ENCODE data around the gene MED13. TPM values are rescaled to one million over a fixed set of nuclear protein-coding genes. Genes with fewer than 3 reads are reported as not detected.

MED13 gene
- 25.7 TPM for total RNA-seq
- long read RNA-seq, partial matches to known transcripts, result 5 of 9 reads
- long read RNA-seq, other reads (novel, unspliced or antisense), result 4 of 9 reads

GRCh38 chr17:62064791-62065563 is at the start of gene MED13:
Gene MED13, minus strand, starts transcription at chr17:62065278. Its CDS starts 73 bp downstream, at chr17:62065205.
- DNase-seq, result peak; percentile 82
- ATAC-seq, result peak; percentile 70
- intact Hi-C loops (cut with micrococcal nuclease), result loop anchor here (5.0 kb wide), 1 partner anchor 138 kb away; the partner anchor contains the start of gene INTS2

- ATAC-seq (no peak), DNase-seq (no peak)
- intact Hi-C loops (cut with micrococcal nuclease), result no loop called here
Observed at GRCh38 chr17:62112229-62112628, 47.2 kb upstream of the MED13 start.

GRCh38 chr17:62111562-62112171 is 46.6 kb upstream of the MED13 start:
- ATAC-seq, result no peak
- intact Hi-C loops (cut with micrococcal nuclease), result no loop called here
- no peak for DNase-seq

GRCh38 chr17:62110923-62111484 is 45.9 kb upstream of the MED13 start:
- ATAC-seq (no peak), DNase-seq (no peak)
- intact Hi-C loops (cut with micrococcal nuclease), result no loop called here

GRCh38 chr17:62109924-62110323 is 44.8 kb upstream of the MED13 start:
- DNase-seq (no peak), ATAC-seq (no peak)
- intact Hi-C loops (cut with micrococcal nuclease), result no loop called here

- intact Hi-C loops (cut with micrococcal nuclease), result no loop called here
- DNase-seq, result peak; percentile 31
- peak; percentile 25 for ATAC-seq
Observed at GRCh38 chr17:62109378-62109902, 44.4 kb upstream of the MED13 start.

- ATAC-seq (no peak), DNase-seq (no peak)
- intact Hi-C loops (cut with micrococcal nuclease), result no loop called here
Observed at GRCh38 chr17:62105861-62106260, 40.8 kb upstream of the MED13 start.

GRCh38 chr17:62105357-62105756 is 40.3 kb upstream of the MED13 start:
- DNase-seq, result no peak
- no peak for ATAC-seq
- intact Hi-C loops (cut with micrococcal nuclease), result no loop called here

GRCh38 chr17:62101515-62101914 is 36.4 kb upstream of the MED13 start:
- ATAC-seq, result no peak
- intact Hi-C loops (cut with micrococcal nuclease), result no loop called here
- DNase-seq, result no peak

- ATAC-seq (no peak), DNase-seq (no peak)
- intact Hi-C loops (cut with micrococcal nuclease), result no loop called here
Observed at GRCh38 chr17:62101090-62101489, 36.0 kb upstream of the MED13 start.

- intact Hi-C loops (cut with micrococcal nuclease), result no loop called here
- ATAC-seq (no peak), DNase-seq (no peak)
Observed at GRCh38 chr17:62100055-62100454, 35.0 kb upstream of the MED13 start.

GRCh38 chr17:62099532-62099931 is 34.5 kb upstream of the MED13 start:
- intact Hi-C loops (cut with micrococcal nuclease), result no loop called here

GRCh38 chr17:62098623-62099231 is 33.6 kb upstream of the MED13 start:
- ATAC-seq (no peak), DNase-seq (no peak)
- intact Hi-C loops (cut with micrococcal nuclease), result no loop called here

More at GRCh38 chr17:62099532-62099931, 34.5 kb upstream of the MED13 start:
- ATAC-seq (no peak), DNase-seq (no peak)

- intact Hi-C loops (cut with micrococcal nuclease), result no loop called here
Observed at GRCh38 chr17:62096401-62096670, 31.3 kb upstream of the MED13 start.

GRCh38 chr17:62094175-62094574 is 29.1 kb upstream of the MED13 start:
- ATAC-seq (no peak), DNase-seq (no peak)
- intact Hi-C loops (cut with micrococcal nuclease), result no loop called here

More at GRCh38 chr17:62096401-62096670, 31.3 kb upstream of the MED13 start:
- ATAC-seq (no peak), DNase-seq (no peak)

GRCh38 chr17:62093188-62094155 is 28.4 kb upstream of the MED13 start:
- no peak for ATAC-seq
- intact Hi-C loops (cut with micrococcal nuclease), result no loop called here

GRCh38 chr17:62092784-62093183 is 27.7 kb upstream of the MED13 start:
- intact Hi-C loops (cut with micrococcal nuclease), result no loop called here
- ATAC-seq (no peak), DNase-seq (no peak)

More at GRCh38 chr17:62093188-62094155, 28.4 kb upstream of the MED13 start:
- DNase-seq, result no peak

GRCh38 chr17:62091804-62092203 is 26.7 kb upstream of the MED13 start:
- intact Hi-C loops (cut with micrococcal nuclease), result no loop called here
- DNase-seq, result no peak
- no peak for ATAC-seq

GRCh38 chr17:62090868-62091267 is 25.8 kb upstream of the MED13 start:
- intact Hi-C loops (cut with micrococcal nuclease), result no loop called here
- DNase-seq (no peak), ATAC-seq (no peak)

All from left ventricle myocardium superior (tissue), 1 donor.